Limb (tissue), 2 donors: ENCODE data around the gene TRMT2A.

ENCODE experiments used
- DNase-seq, 2 donors: peaks; one replicate each; pipeline ENCODE4 v3.0.0-alpha.2; 2016; ENCODE audit errors: extremely low spot score in 2 of 2

The TRMT2A gene

GRCh38 chr22:20123366-20124082 is 6.5 kb upstream of the TRMT2A start:
- no peak for DNase-seq

DNA sequence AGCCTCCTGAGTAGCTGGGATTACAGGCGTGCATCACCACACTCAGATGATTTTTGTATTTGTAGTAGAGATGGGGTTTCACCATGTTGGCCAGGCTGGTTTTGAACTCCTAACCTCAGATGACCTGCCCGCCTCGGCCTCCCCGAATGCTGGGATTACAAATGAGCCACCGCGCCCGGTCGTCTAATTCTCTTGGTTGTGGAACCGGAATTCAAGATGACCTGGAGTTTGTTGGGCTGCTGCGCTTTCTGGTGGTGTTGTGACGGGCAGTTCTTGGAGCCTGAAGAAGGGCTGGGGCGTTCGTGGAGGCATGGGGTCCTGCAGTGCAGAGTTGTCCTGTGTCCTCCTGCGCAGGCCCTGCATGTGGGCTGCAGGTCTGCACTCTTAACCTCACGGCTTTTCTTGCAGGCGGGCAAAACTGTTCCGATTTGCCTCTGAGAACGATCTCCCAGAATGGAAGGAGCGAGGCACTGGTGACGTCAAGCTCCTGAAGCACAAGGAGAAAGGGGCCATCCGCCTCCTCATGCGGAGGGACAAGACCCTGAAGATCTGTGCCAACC is 4.9 kb upstream of the TRMT2A start:
- no peak for DNase-seq

DNA sequence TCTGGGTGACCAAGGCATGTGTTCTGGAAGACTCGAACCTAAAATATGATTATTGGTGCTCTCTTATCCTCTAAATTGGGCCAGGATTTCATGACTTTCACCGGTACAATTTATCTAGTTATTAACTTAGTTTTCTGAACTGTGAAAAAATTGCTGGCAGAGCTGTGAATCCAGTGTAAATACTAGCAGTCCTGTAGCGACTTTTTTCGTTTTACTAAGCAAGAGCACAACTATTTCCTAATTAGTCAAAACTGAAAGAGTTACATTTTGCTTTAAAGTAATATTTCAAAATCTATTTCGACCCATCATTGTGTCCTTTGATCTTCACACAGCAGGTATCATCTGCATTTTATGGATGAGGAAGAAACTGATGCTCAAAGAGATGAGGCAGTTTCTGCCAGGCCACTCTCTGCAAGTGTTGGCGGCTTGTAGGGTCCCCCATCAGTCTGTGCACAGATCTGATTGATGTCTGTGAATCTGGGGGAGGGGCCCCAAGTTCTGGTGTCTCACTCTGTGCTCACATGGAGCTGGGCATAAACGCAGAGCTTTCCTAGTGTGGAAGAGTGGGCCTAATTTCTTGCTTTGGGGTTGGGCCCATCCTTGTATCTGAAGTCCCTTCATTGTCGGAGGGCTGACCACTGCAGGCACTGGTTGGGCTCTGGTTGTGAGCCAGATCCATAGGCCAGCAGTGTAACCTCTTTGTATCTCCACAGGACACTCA is 1.4 kb upstream of the TRMT2A start:
- DNase-seq, result no peak

DNA sequence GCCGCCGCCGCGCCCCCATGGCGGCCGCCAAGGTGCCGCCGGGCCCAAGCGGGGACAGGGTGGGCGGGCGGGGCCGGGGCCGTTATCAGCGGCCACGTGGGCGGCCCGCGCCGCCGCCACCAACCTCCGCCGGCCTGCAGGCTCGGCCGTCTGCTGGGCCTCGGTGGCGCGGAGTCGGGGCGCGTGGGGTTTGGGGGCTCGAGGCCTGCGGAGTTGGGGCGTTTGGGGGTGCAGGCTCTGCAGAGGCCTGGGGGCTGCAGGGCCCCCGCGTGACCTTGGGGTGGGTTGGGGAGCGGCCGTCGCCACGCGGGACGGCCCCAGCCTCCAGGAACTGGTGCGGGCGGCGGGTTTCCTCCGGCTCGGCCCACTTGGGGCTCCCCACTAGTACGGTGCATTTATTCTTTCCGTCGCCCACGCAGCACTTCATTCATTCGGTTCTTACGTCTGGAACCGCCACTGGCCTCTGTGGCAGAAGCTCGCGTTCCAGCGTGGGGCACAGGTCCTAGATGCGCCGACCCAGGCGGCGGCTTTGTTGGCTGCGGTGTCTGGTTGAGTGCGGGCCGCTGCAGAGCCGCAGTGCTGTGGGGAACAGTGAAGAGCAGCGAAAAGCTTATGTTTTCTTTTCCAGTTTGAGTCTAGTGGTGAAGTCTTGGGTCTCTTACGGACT is 740 bp upstream of the TRMT2A start:
- no peak for DNase-seq

- no peak for DNase-seq
These were observed 563 bp downstream of the TRMT2A start for GRCh38 chr22:20116376-20116950.

- DNase-seq, result no peak
These were observed 1.2 kb downstream of the TRMT2A start, which contains the start of gene RANBP1 for GRCh38 chr22:20115691-20116375. RANBP1 (plus strand) TSS chr22:20116104; CDS start chr22:20116185, 81 bp downstream.

DNA sequence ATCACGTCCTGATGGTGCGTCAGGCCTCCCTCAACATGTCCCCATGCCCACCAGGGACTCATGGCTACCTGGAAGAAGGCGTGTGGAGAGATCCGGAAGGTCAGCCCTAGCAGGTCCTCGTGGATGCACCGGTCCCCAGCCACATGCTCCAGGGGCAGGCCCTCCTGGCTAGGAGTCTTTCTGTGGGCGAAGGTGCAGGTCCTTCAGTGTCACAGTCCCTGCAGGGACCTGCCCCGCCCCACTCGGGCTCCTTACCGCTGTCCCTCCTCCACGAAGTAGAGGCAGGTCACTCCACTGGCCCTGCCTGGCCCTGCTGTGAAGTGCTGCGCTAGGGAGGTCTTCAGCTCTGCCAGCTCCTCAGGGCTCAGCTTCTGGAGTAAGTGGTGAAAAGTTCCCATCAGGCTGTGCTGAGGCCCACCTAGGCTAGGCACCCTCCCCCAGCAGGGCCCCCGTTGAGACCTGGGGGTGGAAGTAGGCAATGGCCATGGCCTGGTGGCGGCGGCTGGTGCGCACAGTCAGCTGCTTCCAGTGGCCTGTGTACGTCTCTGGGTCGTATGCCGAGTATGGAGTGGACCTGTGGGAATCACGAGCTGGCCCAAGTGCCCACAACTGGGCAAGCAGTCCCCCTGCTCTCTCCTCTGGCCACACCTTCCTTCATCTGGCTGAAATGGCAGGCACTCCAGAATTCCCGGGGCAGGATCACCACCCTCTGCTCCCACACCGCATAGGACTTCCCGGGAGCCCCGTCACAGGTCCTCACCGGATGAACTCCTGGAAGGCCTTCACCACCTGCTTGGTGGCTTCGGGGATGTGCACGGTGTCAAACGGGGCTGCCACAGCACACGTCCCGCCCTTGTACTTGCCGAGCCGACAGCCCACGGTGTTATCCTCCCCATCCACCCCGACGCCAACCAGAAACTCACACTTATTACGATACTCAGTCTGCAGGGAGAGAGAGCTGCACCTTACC is 2.2 kb downstream of the TRMT2A start:
- DNase-seq, result no peak

DNA sequence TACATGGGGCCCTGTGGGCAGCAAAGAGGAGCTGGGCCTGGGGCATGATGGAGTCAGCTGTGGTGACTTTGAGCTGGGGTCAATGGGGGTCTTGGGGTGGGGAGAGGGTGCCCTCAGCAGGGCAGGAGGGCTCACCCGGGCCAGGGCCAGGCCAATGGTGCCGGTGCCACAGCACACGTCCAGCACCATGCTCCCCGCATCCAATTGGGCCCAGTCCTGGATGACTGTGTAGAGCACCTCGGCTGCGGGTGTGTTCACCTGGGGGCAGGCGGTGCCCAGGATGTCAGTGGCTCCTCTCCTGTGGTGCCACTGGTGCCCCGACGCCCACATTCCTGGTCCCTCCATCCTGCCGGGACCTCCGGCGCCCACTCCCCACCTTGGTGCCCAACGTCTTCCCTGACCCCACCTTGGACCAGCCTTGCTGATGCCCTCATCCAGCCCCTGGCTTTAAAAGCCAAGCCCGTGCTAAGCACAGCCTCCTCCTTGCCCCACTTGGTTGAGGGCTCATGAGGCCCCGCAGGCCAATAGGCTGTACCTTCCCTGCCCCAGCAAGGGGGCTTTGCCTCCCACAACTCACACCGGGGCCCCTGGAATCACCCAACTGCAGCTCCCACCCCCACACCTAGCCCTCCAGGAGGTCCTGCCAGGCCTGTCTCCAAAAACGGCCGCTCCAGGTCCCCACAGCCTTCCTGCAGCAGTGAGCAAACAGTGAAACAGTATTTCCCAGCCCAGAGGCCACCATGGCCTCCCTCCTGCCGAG is 3.3 kb downstream of the TRMT2A start:
- no peak for DNase-seq

DNA sequence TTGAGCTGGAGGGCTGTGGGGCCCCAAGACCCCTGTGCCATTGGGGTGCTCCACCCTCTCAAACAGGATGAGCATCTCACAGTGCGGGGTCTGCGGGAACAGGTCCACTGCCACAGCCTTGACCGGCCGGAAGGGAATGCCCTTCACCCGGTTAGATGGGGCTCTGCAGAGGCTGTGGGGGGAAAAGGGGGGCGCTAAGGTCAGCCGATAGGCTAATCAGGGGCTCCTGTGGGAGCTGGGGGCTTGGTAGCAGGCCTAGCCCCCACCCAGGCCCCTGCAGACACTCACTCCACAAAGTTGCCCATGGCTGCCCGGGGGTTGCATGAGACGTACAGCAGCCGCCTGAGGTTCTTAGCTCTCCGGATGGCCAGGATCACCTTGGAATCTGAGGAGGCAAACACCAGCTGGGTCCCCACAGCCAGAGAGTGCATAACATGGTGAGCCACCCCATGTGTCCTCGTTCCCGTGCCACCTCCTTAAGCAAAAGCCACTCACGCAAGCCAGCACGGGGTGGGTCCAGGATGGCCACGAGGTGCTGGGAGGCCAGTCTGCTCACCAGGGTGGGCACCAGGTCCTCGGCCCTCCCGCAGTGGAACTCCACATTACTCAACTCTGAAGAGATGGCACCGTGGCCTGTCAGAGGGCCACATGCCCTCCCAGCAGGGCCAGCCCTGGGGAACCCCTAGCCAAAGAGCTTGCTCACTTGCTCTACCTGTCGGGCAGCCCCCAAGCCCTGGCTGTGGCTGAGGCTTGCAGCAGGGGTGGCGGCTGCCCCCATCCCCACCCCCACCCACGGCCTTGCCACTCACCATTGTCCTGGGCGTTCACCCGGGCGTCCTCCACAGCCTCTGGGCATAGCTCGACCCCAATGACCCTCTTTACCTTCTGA is 4.2 kb downstream of the TRMT2A start:
- DNase-seq, result no peak

- DNase-seq, result no peak
These were observed 5.1 kb downstream of the TRMT2A start for GRCh38 chr22:20111689-20112622.

GRCh38 chr22:20111045-20111688 is 5.9 kb downstream of the TRMT2A start:
- DNase-seq, result no peak

- no peak for DNase-seq
These were observed 6.6 kb downstream of the TRMT2A start for GRCh38 chr22:20110359-20110985.

DNA sequence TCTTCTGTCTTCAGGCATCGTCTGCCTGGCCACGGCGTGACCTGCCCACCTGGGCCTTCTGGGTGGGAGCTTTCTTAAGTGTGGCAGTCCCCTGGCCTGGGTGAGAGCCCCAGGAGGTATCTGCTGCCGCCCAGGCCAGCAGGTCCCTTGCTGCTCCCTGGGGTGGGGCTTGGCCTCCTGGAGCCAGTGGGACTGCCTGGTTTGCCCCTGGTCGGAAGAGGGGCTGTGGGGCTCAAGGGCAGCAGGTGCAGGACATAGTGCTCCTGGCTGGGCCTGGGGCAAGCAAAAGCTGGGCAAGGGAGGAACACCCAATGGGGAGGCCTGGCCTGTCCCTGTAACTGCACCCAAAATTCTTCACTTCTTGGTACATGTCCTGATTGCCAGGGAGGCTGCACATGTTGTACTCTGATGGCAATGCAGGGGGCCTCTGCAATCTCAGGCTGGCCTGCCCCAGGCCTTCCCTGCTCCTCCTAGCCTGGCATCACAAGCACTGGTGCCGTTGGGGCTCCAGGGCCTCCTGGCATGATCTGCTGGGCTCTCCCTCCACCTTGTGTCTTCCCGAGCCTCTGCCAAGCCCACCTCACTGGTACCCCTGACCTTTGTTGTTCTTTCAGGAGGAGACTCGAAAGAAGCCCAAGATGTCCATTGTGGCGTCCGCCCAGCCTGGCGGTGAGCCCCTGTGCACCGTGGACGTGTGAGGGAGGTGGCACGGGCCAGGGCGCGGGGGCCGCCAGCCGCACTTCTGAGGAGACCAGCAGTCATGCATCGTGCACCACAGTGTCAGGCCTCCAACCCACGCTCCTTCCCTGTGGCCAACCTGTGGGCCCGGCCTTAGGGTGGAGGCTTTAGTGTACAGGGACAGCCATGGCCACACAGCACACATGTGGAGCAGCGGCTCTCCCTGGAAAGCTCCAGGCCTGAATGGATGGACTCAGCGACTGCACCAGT is 7.3 kb downstream of the TRMT2A start:
- no peak for DNase-seq

DNA sequence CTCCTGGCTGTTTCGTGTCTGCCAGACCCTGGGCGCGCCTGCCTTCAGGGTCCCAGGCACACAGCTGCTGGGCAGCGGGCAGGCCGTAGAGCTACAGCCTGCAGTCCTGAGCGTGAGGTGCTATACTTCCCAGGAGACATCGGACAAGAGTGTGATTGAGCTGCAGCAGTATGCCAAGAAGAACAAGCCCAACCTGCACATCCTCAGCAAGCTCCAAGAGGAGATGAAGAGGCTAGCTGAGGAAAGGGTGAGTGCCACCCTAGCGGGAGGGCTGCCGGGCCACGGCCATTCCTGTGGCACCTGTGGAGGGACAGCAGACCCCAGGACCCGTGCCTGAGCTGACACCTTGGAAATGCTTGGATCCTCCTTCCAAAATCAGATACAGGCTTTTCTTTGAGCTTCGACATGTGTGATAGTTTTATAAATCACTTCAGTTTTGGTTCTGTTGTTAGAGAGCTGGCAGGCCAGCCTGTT is 8.2 kb downstream of the TRMT2A start:
- DNase-seq, result no peak
